GM18517 (cell line): ENCODE measurements around the gene STXBP1.
"Not testable (repeated sequence)": the region's sequence is repeated elsewhere in the genome, so short reads cannot be mapped to it uniquely, and the experiment has no call there.

ENCODE experiments used
- ATAC-seq: cut with Tn5 transposase; IDR thresholded peaks from one replicate; pipeline ENCODE4 v1.9.1; 2021; ENCODE audit warnings: mild to moderate bottlenecking, moderate library complexity; ENCODE audit not compliant: unreplicated experiment

The STXBP1 gene

DNA sequence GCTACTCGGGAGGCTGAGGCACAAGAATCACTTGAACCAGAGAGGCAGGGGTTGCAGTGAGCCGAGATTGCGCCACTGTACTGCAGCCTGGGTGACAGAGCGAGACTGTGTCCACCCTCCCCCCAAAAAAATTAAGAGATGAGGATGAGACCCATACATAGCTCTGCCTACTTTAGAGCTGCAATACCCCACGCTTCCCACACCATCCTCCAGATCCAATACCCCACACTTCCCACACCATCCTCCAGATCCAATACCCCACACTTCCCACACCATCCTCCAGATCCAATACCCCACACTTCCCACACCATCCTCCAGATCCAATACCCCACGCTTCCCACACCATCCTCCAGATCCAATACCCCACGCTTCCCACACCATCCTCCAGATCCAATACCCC lies 34.9 kb upstream of the STXBP1 start:
- not testable (repeated sequence) for ATAC-seq

DNA sequence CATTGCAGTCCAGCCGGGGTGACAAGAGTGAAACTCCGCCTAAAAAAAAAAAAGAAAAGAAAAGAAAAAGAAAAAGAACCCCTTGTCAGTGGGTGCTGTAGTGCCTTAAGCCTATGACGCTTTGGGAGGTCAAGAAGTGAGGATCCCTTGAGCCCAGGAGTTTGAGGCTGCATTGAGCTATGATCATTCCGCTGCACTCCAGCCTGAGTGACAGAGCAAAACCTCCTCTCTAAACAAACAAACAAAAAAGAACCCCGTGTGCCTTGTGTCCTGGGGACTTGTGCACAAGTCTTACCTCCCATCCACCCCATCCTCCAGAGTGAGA lies 33.5 kb upstream of the STXBP1 start:
- ATAC-seq = no peak

GRCh38 chr9:127578952-127579853 lies 32.9 kb upstream of the STXBP1 start:
- no peak for ATAC-seq

DNA sequence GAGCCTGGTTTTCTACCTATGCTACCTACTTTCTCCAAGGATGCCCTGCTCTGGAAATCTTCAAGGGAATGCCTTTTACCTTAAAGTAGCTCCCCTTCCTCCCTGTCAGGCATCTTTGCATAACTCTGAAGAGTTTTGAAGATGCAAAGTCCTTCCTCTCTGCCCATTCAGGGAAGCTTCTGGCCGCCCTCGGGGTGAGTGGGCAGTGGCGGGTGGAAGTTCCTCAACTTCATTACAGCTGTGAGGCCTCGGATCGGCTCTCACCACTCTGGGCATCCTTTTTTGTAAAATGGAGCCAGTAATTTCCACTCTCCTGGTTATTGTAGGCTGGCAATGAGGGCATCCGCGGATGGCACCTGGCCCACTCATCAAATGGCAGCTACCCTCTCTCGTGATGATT lies 31.7 kb upstream of the STXBP1 start:
- no peak for ATAC-seq

DNA sequence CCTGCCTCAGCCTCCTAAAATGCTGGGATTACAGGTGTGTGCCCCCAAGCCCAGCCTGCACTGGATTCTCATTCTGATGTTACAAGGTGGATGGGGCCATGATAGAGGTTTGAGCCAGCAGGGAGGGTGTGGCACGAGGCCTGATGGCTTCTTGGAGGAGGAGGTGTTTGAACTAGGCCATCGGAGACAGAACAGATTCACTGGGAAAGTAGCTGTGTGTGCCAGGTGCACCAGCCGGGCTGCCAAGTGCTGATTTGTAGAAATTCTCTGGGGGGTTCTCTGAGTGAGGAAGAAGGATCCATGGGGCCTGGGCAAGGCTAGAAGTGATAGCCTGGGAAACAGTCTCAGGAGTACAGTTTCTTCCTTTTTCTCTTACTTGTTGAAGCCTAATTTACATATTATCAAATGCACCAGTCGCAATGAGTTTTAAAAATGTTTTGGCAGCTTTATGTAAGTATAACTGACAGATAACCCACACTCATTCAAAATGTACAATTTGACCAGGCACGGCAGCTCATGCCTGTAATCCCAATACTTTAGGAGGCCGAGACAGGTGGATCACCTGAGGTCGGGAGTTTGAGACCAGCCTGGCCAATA lies 31.1 kb upstream of the STXBP1 start:
- ATAC-seq = no peak

DNA sequence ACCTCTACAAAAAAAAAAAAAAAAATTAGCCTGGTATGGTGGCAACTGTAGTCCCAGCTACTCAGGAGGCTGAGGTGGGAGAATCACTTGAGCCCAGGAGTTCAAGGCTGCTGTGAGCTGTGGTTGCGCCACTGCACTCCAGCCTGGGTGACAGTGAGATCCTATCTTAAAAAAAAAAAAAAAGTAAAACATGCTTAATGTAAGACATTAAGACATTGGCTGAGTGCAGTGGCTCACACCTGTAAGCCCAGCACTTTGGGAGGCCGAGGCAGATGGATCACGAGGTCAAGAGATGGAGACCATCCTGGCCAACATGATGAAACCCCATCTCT lies 27.6 kb upstream of the STXBP1 start:
- not testable (repeated sequence) for ATAC-seq

DNA sequence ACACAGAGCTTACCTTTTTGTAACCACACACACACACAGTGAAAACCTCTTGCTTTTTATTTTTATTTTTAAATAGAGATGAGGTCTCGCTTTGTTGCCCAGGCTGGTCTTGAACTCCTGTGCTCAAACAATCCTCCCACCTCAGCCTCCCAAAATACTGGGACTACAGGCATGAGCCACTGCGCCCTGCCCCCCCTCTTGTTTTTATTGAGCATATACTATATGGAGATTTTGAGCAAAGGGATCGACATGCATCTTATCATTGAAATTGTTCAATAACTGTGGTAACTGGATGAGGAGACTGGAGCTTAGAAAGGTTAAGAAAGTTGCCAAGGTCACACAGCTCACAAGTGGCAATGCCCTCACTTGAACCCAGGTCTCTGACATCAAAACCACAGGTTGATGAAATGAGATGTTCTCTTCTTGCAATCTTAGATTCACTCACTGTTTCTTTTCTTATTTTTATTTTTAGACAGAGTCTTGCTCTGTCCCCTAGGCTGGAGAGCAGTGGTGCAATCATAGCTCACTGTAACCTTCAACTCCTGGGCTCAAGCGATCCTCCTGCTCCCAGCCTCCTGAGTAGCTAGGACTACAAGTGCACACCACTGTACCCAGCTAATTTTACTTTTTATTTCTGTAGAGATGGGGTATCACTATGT lies 26.8 kb upstream of the STXBP1 start:
- ATAC-seq = no peak

GRCh38 chr9:127586096-127586495 lies 26.0 kb upstream of the STXBP1 start:
- no peak for ATAC-seq

- no peak for ATAC-seq
Measured at GRCh38 chr9:127586537-127586936, 25.5 kb upstream of the STXBP1 start.

- ATAC-seq = no peak
Measured at GRCh38 chr9:127587966-127588365, 24.1 kb upstream of the STXBP1 start.

DNA sequence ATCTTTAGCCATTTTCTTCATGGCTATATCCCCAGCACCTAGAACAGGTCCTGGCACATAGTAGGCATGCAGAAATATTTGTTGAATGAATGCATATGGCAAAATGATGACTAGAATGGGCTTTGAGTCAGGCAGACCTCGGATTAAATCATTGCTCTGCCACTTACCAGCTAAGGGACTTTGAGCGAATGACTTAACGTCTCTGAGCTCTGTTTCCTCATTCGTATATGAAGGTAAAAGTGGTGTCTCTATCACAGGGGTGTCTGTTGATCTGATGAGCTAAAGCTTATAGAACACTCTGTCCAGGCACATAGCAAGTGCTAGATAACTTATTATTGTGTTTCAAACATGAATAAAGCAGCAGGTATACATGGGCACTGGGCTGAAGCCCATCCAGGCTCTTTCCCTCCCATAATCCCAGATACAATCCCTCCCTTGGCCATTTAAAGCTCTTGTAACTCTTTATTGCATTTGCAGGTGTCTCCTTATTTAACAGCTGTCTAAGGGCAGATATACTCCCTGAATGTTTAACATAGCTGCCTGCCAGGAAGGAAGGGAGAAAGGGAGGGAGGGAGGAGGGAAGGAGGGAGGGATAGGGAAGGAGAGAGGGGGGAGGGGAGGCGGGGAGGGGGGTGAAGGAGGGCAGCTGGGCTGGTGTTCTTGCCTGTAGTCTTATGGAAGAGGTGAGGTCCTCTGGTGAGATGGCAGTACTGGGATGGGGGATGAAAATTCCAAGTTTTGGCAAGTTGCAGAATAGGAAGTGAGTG lies 23.2 kb upstream of the STXBP1 start:
- ATAC-seq = no peak

- ATAC-seq = no peak
Measured at GRCh38 chr9:127589955-127590370, 22.1 kb upstream of the STXBP1 start.

DNA sequence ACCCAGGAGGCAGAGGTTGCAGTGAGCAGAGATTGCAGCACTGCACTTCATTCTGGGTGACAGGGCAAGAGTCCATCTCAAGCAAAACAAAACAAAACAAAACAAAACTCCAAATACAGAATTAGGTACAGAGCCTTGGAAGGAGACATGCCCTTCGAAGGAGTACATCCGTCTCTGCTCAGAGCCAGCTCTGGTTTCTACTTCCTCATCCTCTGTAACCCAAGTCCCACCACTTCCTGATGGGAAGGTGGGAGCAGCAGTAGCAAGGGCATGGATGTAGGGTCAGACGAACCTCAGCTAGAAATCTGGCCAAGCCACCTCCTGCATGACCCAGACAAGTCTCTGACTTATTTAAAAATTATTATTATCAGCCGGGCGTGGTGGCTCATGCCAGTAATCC lies 16.5 kb upstream of the STXBP1 start:
- no peak for ATAC-seq

DNA sequence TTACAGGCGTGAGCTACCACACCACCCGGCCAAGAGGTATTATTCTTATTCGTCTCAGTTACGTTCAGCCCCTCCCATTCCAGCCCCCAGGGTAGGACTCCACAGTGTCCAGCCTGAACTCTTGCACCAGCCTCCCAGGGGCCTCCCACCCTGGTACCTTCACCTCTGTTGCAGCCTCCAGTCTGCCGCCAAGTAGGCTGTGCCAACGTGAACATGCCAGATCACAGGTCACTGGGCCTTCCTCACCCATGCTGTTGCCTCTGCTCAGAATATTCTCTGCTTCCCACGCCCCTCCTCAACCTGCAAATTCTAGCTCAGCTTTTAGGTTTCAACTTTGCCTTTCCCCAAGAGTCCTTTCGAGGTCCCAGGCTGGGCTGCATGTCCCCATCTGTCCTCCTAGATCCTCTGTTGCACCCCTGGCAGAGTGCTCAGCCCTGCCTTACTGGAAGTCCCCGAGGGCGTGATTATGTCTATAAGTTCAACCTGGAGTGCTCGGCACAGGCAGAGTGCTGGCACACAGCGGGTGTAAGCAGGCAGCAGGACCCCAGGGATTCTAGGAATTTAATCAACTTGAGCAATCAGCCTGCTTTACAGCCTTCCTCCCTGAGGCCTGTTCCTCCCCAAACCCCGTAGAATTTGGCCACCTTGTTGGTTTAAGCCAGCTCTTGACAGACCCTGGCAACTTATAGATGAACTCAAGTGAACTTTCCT lies 13.1 kb upstream of the STXBP1 start:
- no peak for ATAC-seq

DNA sequence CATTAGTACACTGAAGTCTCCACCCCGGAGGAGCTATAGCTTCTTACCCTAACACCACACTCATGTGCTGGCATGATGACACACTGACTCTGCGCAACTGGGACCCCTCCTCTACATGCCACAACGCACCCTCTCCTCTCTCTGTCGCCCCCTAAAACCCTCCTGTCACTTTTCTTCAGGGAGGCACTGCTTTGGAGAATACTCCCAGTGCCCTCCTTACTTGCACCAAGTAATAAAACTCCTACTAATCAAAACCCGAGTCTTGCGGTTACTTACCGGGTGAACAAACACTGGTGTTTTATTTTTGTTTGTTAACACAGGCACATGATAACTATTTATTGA lies 12.6 kb upstream of the STXBP1 start:
- ATAC-seq = no peak

- ATAC-seq = no peak
Measured at GRCh38 chr9:127603226-127603625, 8.9 kb upstream of the STXBP1 start.

- no peak for ATAC-seq
Measured at GRCh38 chr9:127606043-127606442, 6.0 kb upstream of the STXBP1 start.

- no peak for ATAC-seq
Measured at GRCh38 chr9:127608104-127608966, 3.7 kb upstream of the STXBP1 start.

GRCh38 chr9:127611603-127611898 lies 526 bp upstream of the STXBP1 start:
- peak; percentile 7 for ATAC-seq

- no peak for ATAC-seq
Measured at GRCh38 chr9:127612939-127613582, 984 bp downstream of the STXBP1 start.
